ENCODE data around the gene CAD. TPM values are rescaled to one million over a fixed set of nuclear protein-coding genes. Genes with fewer than 3 reads are reported as not detected.

Gene CAD
- total RNA-seq, 4 donors from 2014 or later, result 9.0 to 28.8 (median 17.4) TPM

DNA sequence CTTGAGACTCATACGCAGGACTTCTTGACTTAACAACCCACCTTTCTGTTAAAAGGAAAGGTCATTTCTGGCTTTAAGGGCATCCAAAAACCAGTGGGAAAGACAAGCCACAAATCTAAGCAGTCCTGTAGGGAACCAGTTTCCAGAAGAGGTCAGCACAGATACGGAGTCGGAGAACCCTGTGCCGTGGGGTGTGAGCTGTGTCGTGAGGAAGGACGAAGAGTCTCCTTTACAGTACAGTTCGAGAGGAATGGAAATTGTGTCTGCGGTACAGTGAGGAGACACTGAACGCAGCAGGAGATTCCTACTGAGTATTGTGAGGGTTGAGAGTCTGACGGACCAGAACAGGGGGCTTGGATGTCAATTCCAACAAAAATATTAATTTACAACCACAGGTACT is 27.9 kb downstream of the CAD start:
- TF ChIP-seq CTCF (IDR thresholded peaks at IDR 0.05) (no peak), POLR2A (IDR thresholded peaks at IDR 0.05) (no peak)
- WGBS, 2 donors, result 68 to 84% methylated on average over 10 of the region's 10 CpGs
- H3K4me3 ChIP-seq (ENCODE audit: low read depth, poor library complexity, severe bottlenecking), result no peak overlapping the region
- no peak for DNase-seq (ENCODE audit: low spot score in 2 of 2)
- intact Hi-C loops (cut with DNase I; ENCODE audit: low total_unique reads), result no loop called here

DNA sequence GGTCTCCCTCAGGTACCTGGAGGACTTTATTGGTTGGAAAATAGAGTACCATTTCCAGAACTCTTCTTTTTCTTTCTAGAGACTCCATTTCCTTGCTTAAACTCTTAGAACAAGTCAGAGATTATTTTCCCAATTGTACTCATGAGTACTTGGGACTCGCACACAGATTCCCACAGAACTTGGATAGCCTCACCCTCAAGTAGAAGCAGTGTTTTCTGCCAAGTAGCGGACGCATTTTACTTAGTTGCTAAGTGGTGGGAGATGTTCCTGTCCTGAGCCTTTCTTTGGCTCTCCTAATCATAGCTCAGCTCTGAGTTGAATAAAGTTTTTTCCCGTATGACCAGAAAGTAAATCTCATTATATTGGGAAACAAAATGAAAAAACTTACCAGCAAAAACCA is 28.5 kb downstream of the CAD start:
- no peak for DNase-seq (ENCODE audit: low spot score in 2 of 2)
- TF ChIP-seq CTCF (IDR thresholded peaks at IDR 0.05) (no peak), POLR2A (IDR thresholded peaks at IDR 0.05) (no peak)
- 80 to 82% methylated on average over 4 of the region's 4 CpGs for WGBS, 2 donors
- intact Hi-C loops (cut with DNase I; ENCODE audit: low total_unique reads), result no loop called here
- H3K4me3 ChIP-seq (ENCODE audit: low read depth, poor library complexity, severe bottlenecking), result no peak overlapping the region

GRCh38 chr2:27247893-27248292 is 30.7 kb downstream of the CAD start:
- H3K4me3 ChIP-seq (ENCODE audit: low read depth, poor library complexity, severe bottlenecking), result no peak overlapping the region
- 95 to 97% methylated on average over 4 of the region's 4 CpGs for WGBS, 2 donors
- no peak for TF ChIP-seq CTCF (IDR thresholded peaks at IDR 0.05)
- intact Hi-C loops (cut with DNase I; ENCODE audit: low total_unique reads), result no loop called here
- DNase-seq (ENCODE audit: low spot score in 2 of 2), result no peak

DNA sequence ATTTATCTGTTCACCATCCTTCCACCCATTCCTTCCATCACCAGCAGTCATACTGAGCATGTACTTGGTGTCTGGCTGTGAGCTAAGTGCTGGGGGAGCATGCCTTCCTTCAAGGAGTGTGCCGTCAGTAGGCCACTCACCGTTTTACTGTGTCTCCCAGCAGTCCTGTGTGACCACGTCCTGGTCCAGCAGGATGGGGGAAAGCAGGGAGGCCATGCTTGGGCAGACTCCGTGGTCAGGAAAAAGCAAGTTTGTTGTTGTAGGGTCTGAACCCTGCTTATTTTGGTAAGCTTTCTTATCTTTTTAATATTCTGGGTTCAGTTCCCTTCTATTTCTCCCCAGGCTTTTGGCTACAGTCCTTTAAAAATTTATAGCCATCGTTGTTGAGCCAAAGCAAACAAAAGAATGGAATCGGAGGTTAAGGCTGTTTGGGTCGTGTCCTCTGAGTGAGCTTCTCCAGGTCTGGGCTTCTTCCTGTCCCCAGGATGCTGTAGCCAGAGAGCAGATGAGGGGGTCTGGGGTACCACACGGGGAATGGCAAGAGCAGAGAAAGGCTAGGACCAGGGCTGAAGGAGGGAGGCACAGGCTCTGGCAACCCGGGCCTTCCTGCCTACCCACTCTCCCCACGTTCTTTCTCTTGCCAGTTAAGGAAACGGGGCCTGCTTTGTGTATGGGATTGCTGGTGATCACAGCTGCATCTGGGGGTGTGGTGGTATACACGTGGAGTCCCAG is 32.2 kb downstream of the CAD start:
- H3K4me3 ChIP-seq (ENCODE audit: low read depth, poor library complexity, severe bottlenecking), result no peak overlapping the region
- TF ChIP-seq POLR2A (IDR thresholded peaks at IDR 0.05), result no peak
- no peak for TF ChIP-seq CTCF (IDR thresholded peaks at IDR 0.05)
- DNase-seq (ENCODE audit: low spot score in 2 of 2), result no peak
- WGBS, 2 donors, result 54 to 64% methylated on average over 12 of the region's 12 CpGs
- intact Hi-C loops (cut with DNase I; ENCODE audit: low total_unique reads), result no loop called here

DNA sequence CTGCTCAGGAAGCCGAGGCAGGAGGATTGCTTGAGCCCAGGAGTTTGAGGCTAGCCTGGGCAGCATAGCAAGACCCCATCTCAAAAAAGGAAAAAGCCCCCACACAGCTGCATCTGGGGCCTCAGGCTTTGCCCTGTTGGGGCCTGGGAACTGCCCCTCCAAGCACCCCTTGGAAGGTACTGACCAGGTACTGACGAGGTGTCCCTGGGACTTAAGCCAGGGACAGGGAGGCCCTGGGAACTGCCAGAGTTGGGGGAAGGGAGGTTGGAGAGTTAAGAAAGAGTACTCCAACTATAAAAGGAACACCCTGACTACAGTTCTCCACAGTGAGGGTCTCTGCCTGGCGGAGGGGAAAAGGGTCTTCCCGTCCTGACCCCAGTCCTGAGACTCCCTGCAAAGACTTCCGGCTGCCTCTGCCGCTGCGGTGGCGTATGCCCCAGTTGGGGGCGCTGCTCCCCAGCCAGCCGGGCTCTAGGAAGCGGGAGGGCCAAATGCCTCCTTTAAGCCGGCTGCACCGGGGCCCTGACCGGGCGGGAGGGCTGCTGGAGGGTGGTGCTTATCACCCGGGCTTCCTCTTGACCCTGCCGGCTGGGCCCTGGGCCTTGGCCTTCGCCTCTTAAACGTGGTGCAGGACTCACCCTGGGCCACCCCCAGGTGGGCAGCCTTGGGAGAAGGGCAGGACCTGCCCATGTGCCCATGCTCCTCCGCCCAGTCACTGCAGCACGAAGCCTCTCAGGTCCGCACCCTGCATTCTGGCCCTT is 32.9 kb downstream of the CAD start:
- intact Hi-C loops (cut with DNase I; ENCODE audit: low total_unique reads), result no loop called here
- no peak overlapping the region for H3K4me3 ChIP-seq (ENCODE audit: low read depth, poor library complexity, severe bottlenecking)
- no peak for DNase-seq (ENCODE audit: low spot score in 2 of 2)
- TF ChIP-seq CTCF (IDR thresholded peaks at IDR 0.05) (no peak), POLR2A (IDR thresholded peaks at IDR 0.05) (no peak)
- 29 to 58% methylated on average over 6 to 22 of the region's 22 CpGs for WGBS, 2 donors

Measured in lower leg skin (tissue), 4 donors.